ENCODE measurements around the gene ACTR3. TPM values are rescaled to one million over a fixed set of nuclear protein-coding genes. Genes with fewer than 3 reads are reported as not detected.

The ACTR3 gene
- total and polyA plus RNA-seq, 2 of the 8 experiments (the other 6 are each of a cell fraction or from before 2014, with no cell fraction given) = 51.7 to 184 TPM

DNA sequence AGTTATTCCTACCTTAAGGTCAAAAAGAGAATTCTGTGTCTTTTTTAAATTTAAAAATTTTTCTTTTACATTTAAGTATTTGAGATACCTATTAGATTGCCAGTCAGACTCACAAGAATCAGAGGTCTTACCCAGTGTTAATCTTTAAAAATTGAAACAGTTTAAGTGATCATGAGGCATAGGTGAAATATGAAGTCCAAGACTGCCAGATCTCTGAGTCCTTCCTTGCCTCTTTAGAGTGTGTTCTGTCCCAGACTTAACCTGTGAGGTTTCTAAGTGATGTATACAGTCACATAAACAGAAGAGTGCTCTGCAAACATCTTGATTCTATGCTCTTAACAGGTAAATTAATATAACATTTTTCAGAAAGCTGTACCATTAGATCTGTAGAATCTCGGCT is 40.6 kb downstream of the ACTR3 start (continued):
- TF ChIP-seq, protein P1, sequence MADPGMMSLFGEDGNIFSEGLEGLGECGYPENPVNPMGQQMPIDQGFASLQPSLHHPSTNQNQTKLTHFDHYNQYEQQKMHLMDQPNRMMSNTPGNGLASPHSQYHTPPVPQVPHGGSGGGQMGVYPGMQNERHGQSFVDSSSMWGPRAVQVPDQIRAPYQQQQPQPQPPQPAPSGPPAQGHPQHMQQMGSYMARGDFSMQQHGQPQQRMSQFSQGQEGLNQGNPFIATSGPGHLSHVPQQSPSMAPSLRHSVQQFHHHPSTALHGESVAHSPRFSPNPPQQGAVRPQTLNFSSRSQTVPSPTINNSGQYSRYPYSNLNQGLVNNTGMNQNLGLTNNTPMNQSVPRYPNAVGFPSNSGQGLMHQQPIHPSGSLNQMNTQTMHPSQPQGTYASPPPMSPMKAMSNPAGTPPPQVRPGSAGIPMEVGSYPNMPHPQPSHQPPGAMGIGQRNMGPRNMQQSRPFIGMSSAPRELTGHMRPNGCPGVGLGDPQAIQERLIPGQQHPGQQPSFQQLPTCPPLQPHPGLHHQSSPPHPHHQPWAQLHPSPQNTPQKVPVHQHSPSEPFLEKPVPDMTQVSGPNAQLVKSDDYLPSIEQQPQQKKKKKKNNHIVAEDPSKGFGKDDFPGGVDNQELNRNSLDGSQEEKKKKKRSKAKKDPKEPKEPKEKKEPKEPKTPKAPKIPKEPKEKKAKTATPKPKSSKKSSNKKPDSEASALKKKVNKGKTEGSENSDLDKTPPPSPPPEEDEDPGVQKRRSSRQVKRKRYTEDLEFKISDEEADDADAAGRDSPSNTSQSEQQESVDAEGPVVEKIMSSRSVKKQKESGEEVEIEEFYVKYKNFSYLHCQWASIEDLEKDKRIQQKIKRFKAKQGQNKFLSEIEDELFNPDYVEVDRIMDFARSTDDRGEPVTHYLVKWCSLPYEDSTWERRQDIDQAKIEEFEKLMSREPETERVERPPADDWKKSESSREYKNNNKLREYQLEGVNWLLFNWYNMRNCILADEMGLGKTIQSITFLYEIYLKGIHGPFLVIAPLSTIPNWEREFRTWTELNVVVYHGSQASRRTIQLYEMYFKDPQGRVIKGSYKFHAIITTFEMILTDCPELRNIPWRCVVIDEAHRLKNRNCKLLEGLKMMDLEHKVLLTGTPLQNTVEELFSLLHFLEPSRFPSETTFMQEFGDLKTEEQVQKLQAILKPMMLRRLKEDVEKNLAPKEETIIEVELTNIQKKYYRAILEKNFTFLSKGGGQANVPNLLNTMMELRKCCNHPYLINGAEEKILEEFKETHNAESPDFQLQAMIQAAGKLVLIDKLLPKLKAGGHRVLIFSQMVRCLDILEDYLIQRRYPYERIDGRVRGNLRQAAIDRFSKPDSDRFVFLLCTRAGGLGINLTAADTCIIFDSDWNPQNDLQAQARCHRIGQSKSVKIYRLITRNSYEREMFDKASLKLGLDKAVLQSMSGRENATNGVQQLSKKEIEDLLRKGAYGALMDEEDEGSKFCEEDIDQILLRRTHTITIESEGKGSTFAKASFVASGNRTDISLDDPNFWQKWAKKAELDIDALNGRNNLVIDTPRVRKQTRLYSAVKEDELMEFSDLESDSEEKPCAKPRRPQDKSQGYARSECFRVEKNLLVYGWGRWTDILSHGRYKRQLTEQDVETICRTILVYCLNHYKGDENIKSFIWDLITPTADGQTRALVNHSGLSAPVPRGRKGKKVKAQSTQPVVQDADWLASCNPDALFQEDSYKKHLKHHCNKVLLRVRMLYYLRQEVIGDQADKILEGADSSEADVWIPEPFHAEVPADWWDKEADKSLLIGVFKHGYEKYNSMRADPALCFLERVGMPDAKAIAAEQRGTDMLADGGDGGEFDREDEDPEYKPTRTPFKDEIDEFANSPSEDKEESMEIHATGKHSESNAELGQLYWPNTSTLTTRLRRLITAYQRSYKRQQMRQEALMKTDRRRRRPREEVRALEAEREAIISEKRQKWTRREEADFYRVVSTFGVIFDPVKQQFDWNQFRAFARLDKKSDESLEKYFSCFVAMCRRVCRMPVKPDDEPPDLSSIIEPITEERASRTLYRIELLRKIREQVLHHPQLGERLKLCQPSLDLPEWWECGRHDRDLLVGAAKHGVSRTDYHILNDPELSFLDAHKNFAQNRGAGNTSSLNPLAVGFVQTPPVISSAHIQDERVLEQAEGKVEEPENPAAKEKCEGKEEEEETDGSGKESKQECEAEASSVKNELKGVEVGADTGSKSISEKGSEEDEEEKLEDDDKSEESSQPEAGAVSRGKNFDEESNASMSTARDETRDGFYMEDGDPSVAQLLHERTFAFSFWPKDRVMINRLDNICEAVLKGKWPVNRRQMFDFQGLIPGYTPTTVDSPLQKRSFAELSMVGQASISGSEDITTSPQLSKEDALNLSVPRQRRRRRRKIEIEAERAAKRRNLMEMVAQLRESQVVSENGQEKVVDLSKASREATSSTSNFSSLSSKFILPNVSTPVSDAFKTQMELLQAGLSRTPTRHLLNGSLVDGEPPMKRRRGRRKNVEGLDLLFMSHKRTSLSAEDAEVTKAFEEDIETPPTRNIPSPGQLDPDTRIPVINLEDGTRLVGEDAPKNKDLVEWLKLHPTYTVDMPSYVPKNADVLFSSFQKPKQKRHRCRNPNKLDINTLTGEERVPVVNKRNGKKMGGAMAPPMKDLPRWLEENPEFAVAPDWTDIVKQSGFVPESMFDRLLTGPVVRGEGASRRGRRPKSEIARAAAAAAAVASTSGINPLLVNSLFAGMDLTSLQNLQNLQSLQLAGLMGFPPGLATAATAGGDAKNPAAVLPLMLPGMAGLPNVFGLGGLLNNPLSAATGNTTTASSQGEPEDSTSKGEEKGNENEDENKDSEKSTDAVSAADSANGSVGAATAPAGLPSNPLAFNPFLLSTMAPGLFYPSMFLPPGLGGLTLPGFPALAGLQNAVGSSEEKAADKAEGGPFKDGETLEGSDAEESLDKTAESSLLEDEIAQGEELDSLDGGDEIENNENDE (IDR thresholded peaks at IDR 0.05; ENCODE audit: insufficient replicate concordance, low read length) = no peak
- TF ChIP-seq PHF8 (conservative IDR thresholded peaks at IDR 0.05; ENCODE audit: low read depth, low read length) = no peak
- no peak for TF ChIP-seq KDM5A (IDR thresholded peaks at IDR 0.05; ENCODE audit: low read length)
